Activated B cell treated with CpG ODN at 0.5 μM for 24 hours (primary cell): ENCODE results near the gene CCDC34. TPM values are rescaled to one million over a fixed set of nuclear protein-coding genes. Genes with fewer than 3 reads are reported as not detected.

ENCODE experiments used
- ATAC-seq: fragments of 200-7000 bp; cut with Tn5 transposase; one replicate; pipeline ENCODE4 v1.10.0; 2021; ENCODE audit warnings: low read depth, mild to moderate bottlenecking, moderate library complexity
- CTCF ChIA-PET: fragments of 350-600 bp; sonication (Branson Sonifier 250); formaldehyde crosslinking; loops from one replicate; lab custom pipeline; 2021; ENCODE audit warnings: antibody characterized with exemption; lab: Charles Lee
- POLR2A ChIA-PET: fragments of 350-600 bp; sonication (Branson Sonifier 250); formaldehyde crosslinking; loops from one replicate; lab custom pipeline; 2021; ENCODE audit warnings: antibody characterized with exemption; lab: Charles Lee
- DNase-seq: peaks from one replicate; pipeline ENCODE4 v3.0.0; 2022
- H3K27ac Mint-ChIP-seq: one replicate; pipeline ENCODE4 v1.8.0; 2020; ENCODE audit warnings: mixed read lengths
- H3K27me3 Mint-ChIP-seq: one replicate; pipeline ENCODE4 v1.8.0; 2021; ENCODE audit warnings: mixed read lengths
- H3K36me3 Mint-ChIP-seq: one replicate; pipeline ENCODE4 v1.8.0; 2021; ENCODE audit warnings: low read depth, mixed read lengths
- H3K4me1 Mint-ChIP-seq: one replicate; pipeline ENCODE4 v1.8.0; 2021; ENCODE audit warnings: mixed read lengths
- H3K4me3 Mint-ChIP-seq: one replicate; pipeline ENCODE4 v1.8.0; 2020; ENCODE audit warnings: mild to moderate bottlenecking, mixed read lengths
- H3K9me3 Mint-ChIP-seq: one replicate; pipeline ENCODE4 v1.8.0; 2020; ENCODE audit warnings: mixed read lengths
- intact Hi-C: fragments of 100-400 bp; cut with micrococcal nuclease; formaldehyde crosslinking; loops from one replicate; pipeline ENCODE4 v1.15.1; 2024
- total RNA-seq: library from RNA; stranded (reverse); gene quantifications from 2 replicates; pipeline ENCODE4 v1.2.3, GENCODE V29; 2022
- TF ChIP-seq, protein P1 (sequence below): fragments of 200-600 bp; IDR thresholded peaks from one replicate; pipeline ENCODE4 v1.8.0; 2022; ENCODE audit warnings: antibody characterized with exemption, mild to moderate bottlenecking

The CCDC34 gene
- total RNA-seq, 1 donor from 2014 or later: 3.7 TPM

DNA sequence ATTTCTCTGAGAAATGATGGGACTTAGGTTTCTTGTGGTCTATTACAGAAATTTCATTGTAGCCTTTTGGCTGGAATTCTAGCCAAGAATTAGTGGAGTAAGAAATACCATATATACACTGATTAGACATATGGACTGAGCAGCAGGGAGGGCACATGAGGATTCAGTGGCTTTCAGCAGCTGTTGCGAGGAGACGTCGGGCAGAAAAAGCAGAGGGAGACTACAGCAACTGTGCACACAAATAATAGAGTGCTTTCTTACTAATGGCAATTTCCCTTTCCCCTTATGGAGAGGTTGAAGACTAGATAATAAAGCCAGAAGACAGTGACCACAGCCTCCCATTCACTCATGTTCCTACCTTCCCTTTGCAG is 35.4 kb upstream of the CCDC34 start:
- no peaks in the 10 kb centered on the region for H3K4me1 Mint-ChIP-seq
- intact Hi-C loops: no loop called here
- ATAC-seq (no peak), DNase-seq (no peak)
- POLR2A ChIA-PET: no interaction called here
- TF ChIP-seq, protein P1, sequence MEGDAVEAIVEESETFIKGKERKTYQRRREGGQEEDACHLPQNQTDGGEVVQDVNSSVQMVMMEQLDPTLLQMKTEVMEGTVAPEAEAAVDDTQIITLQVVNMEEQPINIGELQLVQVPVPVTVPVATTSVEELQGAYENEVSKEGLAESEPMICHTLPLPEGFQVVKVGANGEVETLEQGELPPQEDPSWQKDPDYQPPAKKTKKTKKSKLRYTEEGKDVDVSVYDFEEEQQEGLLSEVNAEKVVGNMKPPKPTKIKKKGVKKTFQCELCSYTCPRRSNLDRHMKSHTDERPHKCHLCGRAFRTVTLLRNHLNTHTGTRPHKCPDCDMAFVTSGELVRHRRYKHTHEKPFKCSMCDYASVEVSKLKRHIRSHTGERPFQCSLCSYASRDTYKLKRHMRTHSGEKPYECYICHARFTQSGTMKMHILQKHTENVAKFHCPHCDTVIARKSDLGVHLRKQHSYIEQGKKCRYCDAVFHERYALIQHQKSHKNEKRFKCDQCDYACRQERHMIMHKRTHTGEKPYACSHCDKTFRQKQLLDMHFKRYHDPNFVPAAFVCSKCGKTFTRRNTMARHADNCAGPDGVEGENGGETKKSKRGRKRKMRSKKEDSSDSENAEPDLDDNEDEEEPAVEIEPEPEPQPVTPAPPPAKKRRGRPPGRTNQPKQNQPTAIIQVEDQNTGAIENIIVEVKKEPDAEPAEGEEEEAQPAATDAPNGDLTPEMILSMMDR: no peak
- no peaks in the 10 kb centered on the region for H3K36me3 Mint-ChIP-seq
- H3K9me3 Mint-ChIP-seq: no peaks in the 10 kb centered on the region
- no peak overlapping the region for H3K4me3 Mint-ChIP-seq
- H3K27me3 Mint-ChIP-seq: no peaks in the 10 kb centered on the region
- CTCF ChIA-PET: no interaction called here
- no peak overlapping the region for H3K27ac Mint-ChIP-seq

- H3K4me3 Mint-ChIP-seq: no peak overlapping the region
- no peaks in the 10 kb centered on the region for H3K36me3 Mint-ChIP-seq
- TF ChIP-seq, protein P1: no peak
- no peaks in the 10 kb centered on the region for H3K27me3 Mint-ChIP-seq
- no peaks in the 10 kb centered on the region for H3K4me1 Mint-ChIP-seq
- H3K27ac Mint-ChIP-seq: no peak overlapping the region
- no peaks in the 10 kb centered on the region for H3K9me3 Mint-ChIP-seq
- ATAC-seq: no peak
- ChIA-PET CTCF (no interaction called here), POLR2A (no interaction called here)
- DNase-seq: no peak
- intact Hi-C loops: no loop called here
Measured at GRCh38 chr11:27397624-27398399, 34.8 kb upstream of the CCDC34 start.

DNA sequence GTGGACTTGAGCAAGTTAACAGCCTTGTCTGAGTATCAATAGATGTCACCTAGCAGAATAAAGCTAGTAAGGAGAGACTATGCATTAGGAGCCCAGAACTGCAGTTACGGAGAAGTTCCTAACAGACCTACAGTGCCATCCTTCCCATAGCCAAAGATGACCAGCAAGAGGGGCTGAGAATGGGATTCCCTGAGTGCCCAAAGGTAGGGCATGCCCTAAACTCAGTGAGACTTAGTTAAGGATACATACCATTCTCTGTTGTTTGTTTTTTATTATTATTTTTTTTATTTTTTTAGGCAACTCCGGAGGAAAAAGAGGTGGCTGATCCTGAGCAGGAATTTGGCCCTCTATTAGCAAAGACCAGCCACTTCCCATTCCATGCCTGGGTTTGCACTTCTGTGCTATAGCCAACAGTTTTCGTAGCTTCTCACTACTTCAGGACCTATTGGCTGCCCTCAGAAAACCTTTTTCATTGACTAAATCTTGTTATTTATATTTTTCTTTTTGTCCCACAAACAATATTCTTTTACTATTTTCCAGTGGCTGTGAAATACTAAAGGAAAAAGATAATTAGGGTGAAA is 33.3 kb upstream of the CCDC34 start:
- CTCF ChIA-PET: interaction anchor here (1.5 kb wide), 1 partner anchor 89 kb away, joined by 4 read pairs; no protein-coding TSS in a partner anchor
- intact Hi-C loops: no loop called here
- ATAC-seq: no peak

DNA sequence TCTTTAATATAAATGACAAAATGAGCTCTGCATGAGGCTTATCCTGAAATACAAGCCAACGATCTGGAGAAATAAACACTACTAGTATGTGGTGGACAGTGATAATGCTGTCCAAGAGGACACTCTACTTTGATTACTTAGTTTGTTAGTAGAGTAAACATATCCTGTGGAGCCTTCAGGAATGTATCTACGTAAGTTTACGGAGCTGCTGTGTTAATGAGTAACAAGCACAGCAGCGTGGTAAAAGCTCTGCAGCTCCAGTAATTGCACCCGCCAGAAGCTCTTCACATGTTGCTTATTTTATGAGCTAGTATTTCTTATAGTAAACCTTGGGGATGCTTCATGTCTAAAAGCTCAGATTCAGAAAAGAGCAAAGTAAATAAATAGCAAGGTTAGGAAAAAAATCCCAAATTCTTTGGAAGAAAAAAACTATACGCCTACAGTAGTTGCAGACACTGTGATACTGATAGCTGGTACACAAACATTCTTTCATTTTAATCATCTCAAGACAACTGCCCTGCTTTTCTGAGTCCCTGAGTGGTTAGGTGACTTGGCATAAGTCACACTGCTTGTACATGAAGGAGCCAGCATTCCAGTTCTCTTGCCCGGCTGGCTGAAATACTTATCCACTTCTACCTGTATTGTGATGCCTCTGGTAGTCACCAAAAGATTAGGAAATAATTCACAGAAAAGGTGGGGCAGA is 32.7 kb upstream of the CCDC34 start:
- intact Hi-C loops: no loop called here
- no peak overlapping the region for H3K4me3 Mint-ChIP-seq
- H3K27me3 Mint-ChIP-seq: no peaks in the 10 kb centered on the region
- H3K4me1 Mint-ChIP-seq: no peaks in the 10 kb centered on the region
- H3K36me3 Mint-ChIP-seq: no peaks in the 10 kb centered on the region
- ChIA-PET CTCF (interaction anchor here (1.5 kb wide), 1 partner anchor 90 kb away, joined by 4 read pairs; no protein-coding TSS in a partner anchor), POLR2A (no interaction called here)
- no peak for ATAC-seq
- no peak for DNase-seq
- H3K9me3 Mint-ChIP-seq: no peaks in the 10 kb centered on the region
- no peak overlapping the region for H3K27ac Mint-ChIP-seq
- TF ChIP-seq, protein P1: no peak

More for the DNA sequence above, 33.3 kb upstream of the CCDC34 start:
- TF ChIP-seq, protein P1: no peak
- Mint-ChIP-seq H3K27me3 (no peaks in the 10 kb centered on the region), H3K9me3 (no peaks in the 10 kb centered on the region), H3K4me1 (no peaks in the 10 kb centered on the region), H3K36me3 (no peaks in the 10 kb centered on the region), H3K4me3 (no peak overlapping the region), H3K27ac (no peak overlapping the region)
- DNase-seq: no peak
- POLR2A ChIA-PET: no interaction called here

- TF ChIP-seq, protein P1: no peak
- no peaks in the 10 kb centered on the region for H3K9me3 Mint-ChIP-seq
- CTCF ChIA-PET: interaction anchor here (0.7 kb wide), 1 partner anchor 103 kb away, joined by 3 read pairs; no protein-coding TSS in a partner anchor
- intact Hi-C loops: no loop called here
- ATAC-seq (no peak), DNase-seq (no peak)
- H3K27me3 Mint-ChIP-seq: no peaks in the 10 kb centered on the region
- POLR2A ChIA-PET: no interaction called here
- H3K36me3 Mint-ChIP-seq: peaks cover 1% of the 10 kb centered on the region
- no peak overlapping the region for H3K4me3 Mint-ChIP-seq
- no peaks in the 10 kb centered on the region for H3K4me1 Mint-ChIP-seq
- H3K27ac Mint-ChIP-seq: no peak overlapping the region
Measured at GRCh38 chr11:27394781-27395228, 31.8 kb upstream of the CCDC34 start.
